ENCODE measurements around the gene OR2W1. TPM values are rescaled to one million over a fixed set of nuclear protein-coding genes. Genes with fewer than 3 reads are reported as not detected.
A peak's percentile ranks its signal among the peaks of the same experiment; 100 is the strongest.

OR2W1 gene
- total and polyA plus RNA-seq, 5 donors from 2014 or later = not detected

DNA sequence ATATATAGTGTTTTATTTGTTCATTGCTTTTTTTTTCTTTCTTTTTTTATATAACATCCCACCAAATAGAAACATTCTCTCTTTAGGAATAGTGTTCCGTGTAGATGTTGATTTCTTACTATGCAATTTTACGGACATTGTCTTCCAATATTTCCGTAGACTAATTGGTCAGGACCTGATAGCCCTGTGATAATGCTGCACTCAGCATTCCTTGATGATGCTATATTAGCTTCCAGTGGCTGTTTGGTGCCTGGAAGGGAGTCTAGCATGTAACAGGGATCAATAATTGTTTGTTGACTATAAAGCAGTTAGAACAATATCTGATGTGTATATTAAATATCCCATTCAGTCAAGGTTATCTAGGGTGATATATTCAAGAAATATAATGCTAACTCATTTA lies 6.7 kb upstream of the OR2W1 start:
- Histone ChIP-seq H3K4me3 (ENCODE audit: low read depth, low read length) (no peak overlapping the region), H3K27me3 (ENCODE audit: control insufficient read depth, insufficient read depth, low read length) (peaks cover 9% of the 10 kb centered on the region), H3K4me1 (ENCODE audit: control insufficient read depth, insufficient read depth, low read length, poor library complexity, severe bottlenecking) (no peaks in the 10 kb centered on the region), H3K36me3 (ENCODE audit: control insufficient read depth, insufficient read depth, low read length) (no peaks in the 10 kb centered on the region), H3K27ac (ENCODE audit: insufficient read depth, low read length, poor library complexity, severe bottlenecking) (no peak overlapping the region), H3K9me3 (ENCODE audit: control insufficient read depth in 2 of 2, low read length in 2 of 2) (no peaks in the 10 kb centered on the region)
- DNase-seq (no peak), ATAC-seq (ENCODE audit: low read depth in 2 of 2) (no peak)
- Mint-ChIP-seq H3K36me3 (no peaks in the 10 kb centered on the region), H3K4me1 (no peaks in the 10 kb centered on the region), H3K27me3 (peaks cover 30% of the 10 kb centered on the region), H3K4me3 (no peak overlapping the region), H3K9me3 (peaks cover 0 to 5% (median 0%) of the 10 kb centered on the region in 7 donors), H3K27ac (no peak overlapping the region)

DNA sequence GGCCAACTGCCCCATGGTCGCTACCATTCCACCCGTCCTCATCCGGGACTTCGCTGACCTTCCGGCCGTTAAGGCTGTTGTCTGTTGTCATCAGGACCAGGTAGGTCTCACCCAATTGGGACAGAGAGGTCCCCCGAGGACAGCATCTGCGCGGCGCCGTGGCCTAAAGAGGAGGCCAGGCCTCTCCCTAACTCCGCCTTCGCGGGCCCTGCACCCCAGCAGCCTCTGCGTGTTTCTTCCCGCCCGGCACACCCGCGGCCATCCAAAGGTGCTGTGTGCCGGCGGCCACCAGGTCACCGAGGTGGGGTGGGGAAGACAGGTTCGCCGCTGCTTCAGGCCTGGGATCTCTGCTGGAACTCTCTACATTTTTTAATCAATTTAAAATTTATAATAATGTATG lies 9.0 kb downstream of the OR2W1 start:
- H3K9me3 Mint-ChIP-seq = no peaks in the 10 kb centered on the region
- Histone ChIP-seq H3K36me3 (ENCODE audit: control insufficient read depth, insufficient read depth, low read length) (no peaks in the 10 kb centered on the region), H3K27me3 (ENCODE audit: control insufficient read depth, insufficient read depth, low read length) (peaks cover 6% of the 10 kb centered on the region), H3K4me1 (ENCODE audit: control insufficient read depth, insufficient read depth, low read length, poor library complexity, severe bottlenecking) (no peaks in the 10 kb centered on the region), H3K4me3 (ENCODE audit: low read depth, low read length) (no peak overlapping the region), H3K27ac (ENCODE audit: insufficient read depth, low read length, poor library complexity, severe bottlenecking) (no peak overlapping the region), H3K9me3 (ENCODE audit: control insufficient read depth in 2 of 2, low read length in 2 of 2) (no peaks in the 10 kb centered on the region)
- no peak for DNase-seq
- no peak overlapping the region for H3K4me3 Mint-ChIP-seq
- H3K27ac Mint-ChIP-seq = no peak overlapping the region
- no peaks in the 10 kb centered on the region for H3K36me3 Mint-ChIP-seq
- no peaks in the 10 kb centered on the region for H3K4me1 Mint-ChIP-seq
- H3K27me3 Mint-ChIP-seq = peaks cover 5% of the 10 kb centered on the region
- no peak for ATAC-seq (ENCODE audit: low read depth in 2 of 2)

DNA sequence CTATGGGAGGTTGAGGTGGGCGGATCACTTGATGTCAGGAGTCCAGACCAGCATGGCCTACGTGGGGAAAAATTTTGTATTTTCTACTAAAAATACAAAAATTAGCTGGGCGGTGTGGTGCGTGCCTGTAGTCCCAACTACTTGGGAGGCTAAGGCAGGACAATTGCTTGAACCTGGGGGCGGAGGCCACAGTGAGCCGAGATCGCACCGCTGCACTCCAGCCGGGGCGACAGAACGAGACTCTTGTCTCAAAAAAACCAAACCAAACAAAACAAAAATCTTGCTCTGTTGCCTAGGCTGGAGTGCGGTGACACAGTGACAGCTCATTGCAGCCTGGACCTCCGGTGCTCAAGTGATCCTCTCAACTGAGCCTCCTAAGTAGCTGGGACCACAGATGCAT lies 16.2 kb downstream of the OR2W1 start:
- no peak overlapping the region for H3K27ac ChIP-seq (ENCODE audit: insufficient read depth, low read length, poor library complexity, severe bottlenecking)
- H3K4me1 Mint-ChIP-seq = no peaks in the 10 kb centered on the region
- H3K27ac Mint-ChIP-seq = no peak overlapping the region
- no peak overlapping the region for H3K4me3 ChIP-seq (ENCODE audit: low read depth, low read length)
- H3K9me3 ChIP-seq (ENCODE audit: control insufficient read depth in 2 of 2, low read length in 2 of 2) = no peaks in the 10 kb centered on the region
- H3K9me3 Mint-ChIP-seq = peaks cover 0 to 2% (median 0%) of the 10 kb centered on the region in 7 donors
- H3K4me1 ChIP-seq (ENCODE audit: control insufficient read depth, insufficient read depth, low read length, poor library complexity, severe bottlenecking) = no peaks in the 10 kb centered on the region
- peaks cover 18% of the 10 kb centered on the region for H3K27me3 Mint-ChIP-seq
- ATAC-seq (ENCODE audit: low read depth in 2 of 2) (no peak), DNase-seq (no peak)
- H3K27me3 ChIP-seq (ENCODE audit: control insufficient read depth, insufficient read depth, low read length) = peaks cover 10% of the 10 kb centered on the region
- H3K36me3 Mint-ChIP-seq = no peaks in the 10 kb centered on the region
- no peaks in the 10 kb centered on the region for H3K36me3 ChIP-seq (ENCODE audit: control insufficient read depth, insufficient read depth, low read length)
- no peak overlapping the region for H3K4me3 Mint-ChIP-seq

DNA sequence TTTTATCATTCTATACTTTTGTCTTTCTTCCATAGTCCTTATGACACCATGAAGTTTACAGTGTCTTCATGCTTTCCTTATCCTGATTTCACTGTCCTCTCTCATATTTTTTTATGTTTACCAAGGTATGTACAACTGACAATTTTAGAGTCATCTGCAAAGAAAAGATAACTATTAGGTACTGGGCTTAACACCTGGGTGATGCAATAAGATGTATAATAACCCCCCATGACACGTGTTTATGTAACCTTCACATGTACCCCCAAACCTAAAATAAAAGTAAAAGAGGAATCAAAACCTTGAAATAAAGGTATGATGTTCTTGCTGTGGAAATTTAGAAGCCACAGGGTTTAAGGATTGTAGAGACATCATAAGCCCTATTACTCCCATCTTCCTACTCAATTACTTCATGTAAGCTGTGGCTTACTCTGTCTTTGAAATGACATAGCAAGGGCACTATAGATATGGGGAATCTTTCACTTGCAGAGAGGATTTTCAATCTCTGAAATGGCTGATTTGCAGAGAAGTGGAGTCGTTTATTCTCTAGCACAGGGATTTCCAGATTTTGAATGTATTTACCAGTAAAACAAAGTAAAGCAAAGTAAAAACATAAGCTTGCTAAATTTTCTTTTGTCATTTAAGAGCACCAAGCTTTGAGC lies 18.9 kb downstream of the OR2W1 start:
- Mint-ChIP-seq H3K9me3 (peaks cover 0 to 4% (median 0%) of the 10 kb centered on the region in 7 donors), H3K4me1 (no peaks in the 10 kb centered on the region), H3K27me3 (peaks cover 27% of the 10 kb centered on the region), H3K4me3 (no peak overlapping the region), H3K36me3 (no peaks in the 10 kb centered on the region), H3K27ac (no peak overlapping the region)
- ATAC-seq (ENCODE audit: low read depth in 2 of 2) (no peak), DNase-seq (no peak)
- no peaks in the 10 kb centered on the region for H3K36me3 ChIP-seq (ENCODE audit: control insufficient read depth, insufficient read depth, low read length)
- H3K27ac ChIP-seq (ENCODE audit: insufficient read depth, low read length, poor library complexity, severe bottlenecking) = no peak overlapping the region
- H3K4me3 ChIP-seq (ENCODE audit: low read depth, low read length) = no peak overlapping the region
- H3K4me1 ChIP-seq (ENCODE audit: control insufficient read depth, insufficient read depth, low read length, poor library complexity, severe bottlenecking) = no peaks in the 10 kb centered on the region
- no peaks in the 10 kb centered on the region for H3K9me3 ChIP-seq (ENCODE audit: control insufficient read depth in 2 of 2, low read length in 2 of 2)
- peaks cover 17% of the 10 kb centered on the region for H3K27me3 ChIP-seq (ENCODE audit: control insufficient read depth, insufficient read depth, low read length)

DNA sequence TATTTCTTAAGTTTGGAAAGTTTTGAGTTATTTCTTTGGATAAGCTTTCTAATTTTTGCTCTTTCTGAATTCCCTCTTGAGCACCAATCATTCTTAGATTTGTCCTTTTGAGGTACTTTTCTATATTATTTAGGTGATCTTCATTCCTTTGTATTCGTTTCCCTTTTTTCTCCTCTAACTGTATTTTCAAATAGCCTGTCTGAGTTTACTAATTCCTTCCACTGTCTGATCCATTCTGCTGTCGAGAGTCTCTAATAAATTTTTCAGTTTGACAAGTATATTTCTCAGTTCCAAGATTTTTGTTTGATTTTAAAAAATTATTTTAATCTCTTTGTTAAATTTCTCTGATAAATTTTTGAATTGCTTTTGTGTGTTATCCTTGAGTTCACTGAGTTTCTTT lies 23.5 kb downstream of the OR2W1 start:
- H3K27me3 ChIP-seq (ENCODE audit: control insufficient read depth, insufficient read depth, low read length) = peaks cover 13% of the 10 kb centered on the region
- Mint-ChIP-seq H3K36me3 (no peaks in the 10 kb centered on the region), H3K9me3 (peaks cover 0 to 3% (median 0%) of the 10 kb centered on the region in 7 donors), H3K4me1 (peaks cover 0 to 10% (median 3%) of the 10 kb centered on the region in 4 donors), H3K27me3 (peaks cover 33% of the 10 kb centered on the region), H3K4me3 (no peak overlapping the region), H3K27ac (no peak overlapping the region)
- no peaks in the 10 kb centered on the region for H3K36me3 ChIP-seq (ENCODE audit: control insufficient read depth, insufficient read depth, low read length)
- no peak for DNase-seq
- H3K27ac ChIP-seq (ENCODE audit: insufficient read depth, low read length, poor library complexity, severe bottlenecking) = no peak overlapping the region
- no peak for ATAC-seq (ENCODE audit: low read depth in 2 of 2)
- no peaks in the 10 kb centered on the region for H3K9me3 ChIP-seq (ENCODE audit: control insufficient read depth in 2 of 2, low read length in 2 of 2)
- H3K4me1 ChIP-seq (ENCODE audit: control insufficient read depth, insufficient read depth, low read length, poor library complexity, severe bottlenecking) = peaks cover 2% of the 10 kb centered on the region
- no peak overlapping the region for H3K4me3 ChIP-seq (ENCODE audit: low read depth, low read length)

DNA sequence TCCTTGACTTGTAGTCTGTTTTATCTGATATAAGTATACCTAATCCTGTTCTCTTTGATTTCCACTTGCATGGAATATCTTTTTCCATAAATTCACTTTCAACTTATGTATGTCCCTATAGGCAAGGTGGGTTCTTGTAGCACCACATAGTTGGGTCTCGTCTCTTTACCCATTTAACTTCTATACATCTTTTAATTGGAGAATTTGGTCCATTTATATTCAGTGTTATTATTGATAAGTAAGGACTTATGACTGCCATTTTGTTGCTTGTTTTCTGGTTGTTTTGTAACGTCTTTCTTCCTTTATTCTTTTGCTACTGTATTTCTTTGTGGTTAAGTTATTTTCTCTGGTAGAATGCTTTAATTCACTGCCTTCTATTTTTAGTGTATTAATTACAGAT lies 25.3 kb downstream of the OR2W1 start:
- no peaks in the 10 kb centered on the region for H3K36me3 Mint-ChIP-seq
- peaks cover 0 to 17% (median 10%) of the 10 kb centered on the region in 4 donors for H3K4me1 Mint-ChIP-seq
- Histone ChIP-seq H3K4me3 (ENCODE audit: low read depth, low read length) (no peak overlapping the region), H3K27me3 (ENCODE audit: control insufficient read depth, insufficient read depth, low read length) (peaks cover 15% of the 10 kb centered on the region), H3K27ac (ENCODE audit: insufficient read depth, low read length, poor library complexity, severe bottlenecking) (no peak overlapping the region), H3K4me1 (ENCODE audit: control insufficient read depth, insufficient read depth, low read length, poor library complexity, severe bottlenecking) (peaks cover 8% of the 10 kb centered on the region), H3K9me3 (ENCODE audit: control insufficient read depth in 2 of 2, low read length in 2 of 2) (peaks cover 0 to 2% of the 10 kb centered on the region in 2 experiments), H3K36me3 (ENCODE audit: control insufficient read depth, insufficient read depth, low read length) (no peaks in the 10 kb centered on the region)
- no peak overlapping the region for H3K27ac Mint-ChIP-seq
- ATAC-seq (ENCODE audit: low read depth in 2 of 2) (no peak), DNase-seq (no peak)
- H3K27me3 Mint-ChIP-seq = peaks cover 41% of the 10 kb centered on the region
- H3K9me3 Mint-ChIP-seq = peaks cover 0 to 4% (median 0%) of the 10 kb centered on the region in 7 donors
- no peak overlapping the region for H3K4me3 Mint-ChIP-seq

DNA sequence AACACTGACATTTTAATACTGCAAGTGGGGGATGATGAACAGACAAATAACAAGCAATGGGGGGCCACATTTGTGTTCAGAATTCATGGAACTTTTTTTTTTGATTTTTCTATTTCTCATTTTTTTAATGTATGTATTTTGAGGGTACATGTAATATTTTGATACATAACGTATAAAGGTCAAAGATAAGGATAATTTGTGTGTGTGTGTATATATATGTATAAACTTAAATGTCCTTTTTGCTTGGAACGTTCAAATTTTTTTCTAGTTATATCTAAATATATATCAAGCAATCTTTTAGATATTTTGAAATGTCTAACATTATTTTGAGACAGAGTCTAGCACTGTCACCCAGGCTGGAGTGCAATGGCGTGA lies 27.6 kb downstream of the OR2W1 start:
- H3K27me3 ChIP-seq (ENCODE audit: control insufficient read depth, insufficient read depth, low read length) = peaks cover 33% of the 10 kb centered on the region
- Mint-ChIP-seq H3K36me3 (no peaks in the 10 kb centered on the region), H3K4me1 (peaks cover 0 to 17% (median 10%) of the 10 kb centered on the region in 4 donors), H3K27ac (no peak overlapping the region), H3K9me3 (peaks cover 0 to 4% (median 0%) of the 10 kb centered on the region in 7 donors), H3K4me3 (peak overlapping the region; percentile 71 to 90 (median 86)), H3K27me3 (peaks cover 55% of the 10 kb centered on the region)
- H3K4me1 ChIP-seq (ENCODE audit: control insufficient read depth, insufficient read depth, low read length, poor library complexity, severe bottlenecking) = peaks cover 8% of the 10 kb centered on the region
- ATAC-seq (ENCODE audit: low read depth in 2 of 2) (no peak), DNase-seq (no peak)
- H3K36me3 ChIP-seq (ENCODE audit: control insufficient read depth, insufficient read depth, low read length) = no peaks in the 10 kb centered on the region
- H3K27ac ChIP-seq (ENCODE audit: insufficient read depth, low read length, poor library complexity, severe bottlenecking) = no peak overlapping the region
- H3K9me3 ChIP-seq (ENCODE audit: control insufficient read depth in 2 of 2, low read length in 2 of 2) = peaks cover 0 to 2% of the 10 kb centered on the region in 2 experiments
- no peak overlapping the region for H3K4me3 ChIP-seq (ENCODE audit: low read depth, low read length)

Measured in CD4-positive, CD25-positive, alpha-beta regulatory T cell (primary cell).